ENCODE results near the gene VPS13D.
"Not testable (repeated sequence)": the region's sequence is repeated elsewhere in the genome, so short reads cannot be mapped to it uniquely, and the experiment has no call there.

The VPS13D gene

DNA sequence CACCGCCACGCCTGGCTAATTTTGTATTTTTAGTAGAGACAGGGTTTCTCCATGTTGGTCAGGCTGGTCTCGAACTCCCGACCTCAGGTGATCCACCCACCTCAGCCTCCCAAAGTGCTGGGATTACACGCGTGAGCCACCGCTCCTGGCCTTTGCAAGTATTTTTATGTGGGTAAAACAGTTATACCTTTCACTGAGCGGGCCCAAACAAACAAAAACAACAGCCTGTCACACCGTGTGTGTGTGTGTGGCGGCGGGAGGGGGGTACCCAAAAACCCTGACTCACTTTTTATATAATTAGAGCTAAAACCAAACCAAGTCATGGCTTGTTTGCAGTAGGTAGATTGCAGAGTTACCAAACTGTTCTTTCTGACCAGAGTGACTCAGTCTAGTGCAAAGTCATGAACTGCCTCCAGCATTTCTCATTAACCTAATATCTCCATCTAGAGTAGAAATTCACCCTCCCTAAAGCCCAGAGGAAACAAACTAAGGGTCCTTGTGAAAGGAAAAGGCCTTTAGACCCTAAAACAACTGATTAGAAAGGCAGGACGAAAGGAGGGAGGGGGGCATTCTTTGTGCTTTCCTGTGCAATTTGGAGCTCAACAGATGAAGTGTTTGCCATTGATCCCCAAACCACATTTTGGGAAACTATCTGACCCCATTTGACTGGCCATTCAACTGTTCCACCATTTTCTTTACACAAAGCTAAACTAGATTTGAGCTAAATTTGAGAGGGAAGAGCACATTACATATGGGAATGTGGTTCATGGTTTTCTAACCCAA is 207.2 kb downstream of the VPS13D start:
- DNase-seq = no peak

- no peak for DNase-seq
Measured at GRCh38 chr1:12437629-12438028, 207.8 kb downstream of the VPS13D start.

- peak; percentile 18 to 29 for DNase-seq
Measured at GRCh38 chr1:12438349-12438924, 208.6 kb downstream of the VPS13D start.

GRCh38 chr1:12439073-12439472 is 209.2 kb downstream of the VPS13D start:
- DNase-seq = no peak

GRCh38 chr1:12441414-12442105 is 211.7 kb downstream of the VPS13D start:
- no peak for DNase-seq

DNA sequence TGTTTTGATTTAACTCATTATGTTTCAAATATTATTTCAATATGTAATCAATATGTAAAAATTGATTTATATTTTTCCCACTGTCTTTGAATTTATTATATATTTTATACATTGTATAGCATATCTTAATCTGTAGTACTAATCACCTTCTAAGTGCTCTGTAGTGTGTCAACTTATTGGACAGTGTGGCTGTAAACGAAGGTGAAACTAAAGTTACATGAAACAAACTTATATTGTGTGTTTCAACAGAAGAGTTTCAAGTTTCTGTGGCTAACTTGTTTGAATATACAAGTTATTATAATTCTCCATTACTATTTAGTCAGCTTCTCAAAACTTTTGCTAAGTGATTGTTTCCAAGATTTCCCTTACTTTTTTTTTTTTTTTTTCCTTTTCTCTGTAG is 212.4 kb downstream of the VPS13D start:
- no peak for DNase-seq

GRCh38 chr1:12443151-12443550 is 213.3 kb downstream of the VPS13D start:
- no peak for DNase-seq

GRCh38 chr1:12444329-12444841 is 214.6 kb downstream of the VPS13D start:
- DNase-seq = no peak

DNA sequence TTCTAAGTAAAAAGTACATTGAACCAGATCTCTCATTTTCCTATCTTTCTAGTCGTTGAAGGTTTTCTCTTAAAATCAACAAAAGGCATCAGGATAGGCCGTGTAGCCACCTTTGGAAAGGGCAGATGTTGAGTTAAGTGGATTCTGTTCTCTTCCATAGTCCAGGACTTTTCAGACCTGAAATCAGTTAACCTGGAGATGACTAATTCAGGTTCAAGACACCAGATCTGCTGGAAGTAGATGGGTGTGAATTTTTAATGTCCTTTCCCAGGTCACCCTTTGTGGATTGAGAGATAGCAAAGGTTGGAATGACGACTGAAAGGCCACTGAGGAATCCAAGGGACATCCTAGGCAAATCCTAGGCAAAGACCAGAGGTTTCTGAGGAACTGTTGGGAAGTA is 215.4 kb downstream of the VPS13D start:
- no peak for DNase-seq

- DNase-seq = no peak
Measured at GRCh38 chr1:12446593-12446992, 216.8 kb downstream of the VPS13D start.

DNA sequence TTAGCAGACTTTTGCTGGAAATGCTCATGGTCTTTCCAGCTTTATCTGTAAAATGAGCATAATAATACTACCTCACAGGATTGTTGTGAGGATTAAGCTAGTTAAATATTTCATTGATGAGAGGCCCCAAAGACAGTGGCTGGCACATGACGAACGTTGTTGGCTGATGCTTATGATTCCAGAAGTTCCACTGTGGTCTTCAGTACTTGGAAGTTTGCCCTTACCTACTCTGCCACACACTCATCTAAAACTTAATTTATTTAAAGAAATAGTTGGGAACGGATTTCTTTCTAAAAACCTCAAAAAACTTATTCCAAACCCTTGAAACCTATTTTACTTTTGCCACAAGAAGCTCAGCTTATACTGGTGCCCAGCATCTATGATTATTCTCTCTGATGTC is 217.5 kb downstream of the VPS13D start:
- no peak for DNase-seq

DNA sequence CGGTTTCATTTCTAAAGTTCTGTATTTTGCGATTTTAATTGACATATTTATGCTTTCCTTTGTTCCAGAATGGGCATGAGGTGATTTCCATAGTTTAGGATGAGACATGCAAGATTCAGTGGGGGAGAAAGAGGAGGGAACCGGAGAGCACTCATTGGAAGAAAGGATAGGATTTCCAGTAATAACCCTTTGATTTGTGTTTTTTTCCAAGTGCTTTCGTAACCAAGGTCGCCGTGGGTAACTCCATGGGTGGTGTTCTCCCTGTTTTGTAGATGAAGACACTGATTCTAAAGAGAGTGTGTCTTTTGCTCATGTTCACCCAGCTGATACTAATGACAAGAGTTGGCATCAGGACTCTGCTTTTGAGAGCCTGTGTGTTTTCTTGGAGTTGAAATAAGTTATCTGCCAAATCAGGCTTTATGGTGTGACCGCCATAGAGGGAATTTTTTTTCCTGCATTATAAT is 218.1 kb downstream of the VPS13D start:
- no peak for DNase-seq

DNA sequence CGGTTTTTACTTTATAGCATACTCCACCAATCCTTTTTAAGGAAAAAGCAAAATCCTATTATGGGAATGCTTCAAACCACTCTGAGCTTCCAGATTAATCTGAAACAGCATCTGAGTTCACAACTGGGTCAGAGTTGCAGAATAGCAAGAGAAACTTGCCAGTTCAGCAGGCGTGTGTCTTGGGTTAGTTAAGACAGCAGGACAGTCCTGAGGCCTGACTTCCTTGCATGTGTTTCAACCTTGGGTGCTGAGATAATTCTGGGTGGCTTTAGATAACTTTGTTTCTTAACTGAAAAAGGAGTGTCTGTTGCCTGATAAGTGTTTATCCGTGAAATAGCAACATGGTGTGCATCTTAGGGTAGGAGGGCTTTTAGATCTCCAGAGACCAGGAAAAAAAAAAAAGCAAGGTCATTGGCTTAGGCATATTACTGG is 218.9 kb downstream of the VPS13D start:
- no peak for DNase-seq

GRCh38 chr1:12450090-12450755 is 220.4 kb downstream of the VPS13D start:
- DNase-seq = no peak

GRCh38 chr1:12450756-12451559 is 221.1 kb downstream of the VPS13D start:
- no peak for DNase-seq

DNA sequence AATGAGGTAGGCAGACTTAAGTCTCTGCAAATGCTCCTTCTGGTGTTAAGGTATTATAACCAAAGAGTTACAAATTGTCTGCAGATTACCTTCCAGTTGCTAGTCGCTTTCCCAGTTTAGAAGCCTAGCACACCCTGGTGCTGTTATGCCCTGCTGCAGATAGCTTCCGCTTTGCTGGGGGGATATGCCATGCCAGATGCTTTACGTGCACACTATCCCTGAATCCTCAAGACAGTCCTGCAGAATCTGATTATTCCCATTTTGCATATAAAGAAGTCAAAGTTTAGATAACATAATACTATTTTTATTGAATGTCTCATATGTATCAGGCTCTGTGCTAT is 221.7 kb downstream of the VPS13D start:
- no peak for DNase-seq

DNA sequence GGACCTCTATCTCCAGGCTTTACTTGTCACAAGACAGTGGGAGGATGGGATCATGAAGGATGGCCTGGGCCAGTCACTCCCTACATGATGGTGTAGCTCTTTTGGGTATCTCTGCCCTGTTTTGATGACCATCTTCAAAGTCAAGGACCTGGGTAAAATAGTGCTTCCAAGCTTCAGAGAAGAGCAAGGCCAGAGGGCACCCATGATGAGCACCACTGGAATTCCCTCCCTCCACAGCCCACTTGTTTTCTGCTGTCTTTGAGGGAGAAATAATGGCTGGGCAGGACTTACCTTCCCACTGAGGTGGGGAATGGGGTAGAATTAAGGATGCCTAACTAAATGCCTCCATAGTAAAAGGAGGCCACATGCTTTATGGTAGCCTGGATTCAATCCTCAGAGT is 222.4 kb downstream of the VPS13D start:
- DNase-seq = no peak

- DNase-seq = peak; percentile 30 to 43
Measured at GRCh38 chr1:12453400-12454343, 223.8 kb downstream of the VPS13D start.

- DNase-seq = no peak
Measured at GRCh38 chr1:12454406-12455391, 224.9 kb downstream of the VPS13D start.

DNA sequence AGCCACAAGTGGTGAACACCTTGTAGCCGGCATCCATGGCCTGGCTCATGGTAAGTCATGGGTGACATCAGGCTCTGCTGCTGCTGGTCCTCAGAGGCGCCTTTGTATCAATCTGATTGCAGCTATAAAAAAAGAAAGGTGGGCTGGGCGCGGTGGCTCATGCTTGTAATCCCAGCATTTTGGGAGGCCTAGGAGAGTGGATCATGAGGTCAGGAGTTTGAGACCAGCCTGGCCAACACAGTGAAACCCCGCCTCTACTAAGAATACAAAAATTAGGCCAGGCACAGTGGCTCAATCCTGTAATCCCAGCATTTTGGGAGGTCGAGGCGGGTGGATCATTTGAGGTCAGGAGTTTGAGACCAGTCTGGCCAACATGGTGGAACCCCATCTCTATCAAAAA is 226.3 kb downstream of the VPS13D start:
- not testable (repeated sequence) for DNase-seq

All from activated CD4-positive, alpha-beta T cell treated with anti-CD3 and anti-CD28 coated beads, Interleukin-2, amount 50 U/mL, for 4 hours (primary cell).